GM21825 (cell line): ENCODE measurements around the gene MXD3.

Experiments used
- ATAC-seq: cut with Tn5 transposase; IDR thresholded peaks from one replicate; pipeline ENCODE4 v1.9.1; 2021; ENCODE audit warnings: mild to moderate bottlenecking, moderate library complexity; ENCODE audit not compliant: unreplicated experiment

The MXD3 gene

GRCh38 chr5:177304392-177305119, 7.1 kb downstream of the MXD3 start:
- no peak for ATAC-seq

- ATAC-seq, result no peak
Observed at GRCh38 chr5:177303925-177304391, 7.7 kb downstream of the MXD3 start.

DNA sequence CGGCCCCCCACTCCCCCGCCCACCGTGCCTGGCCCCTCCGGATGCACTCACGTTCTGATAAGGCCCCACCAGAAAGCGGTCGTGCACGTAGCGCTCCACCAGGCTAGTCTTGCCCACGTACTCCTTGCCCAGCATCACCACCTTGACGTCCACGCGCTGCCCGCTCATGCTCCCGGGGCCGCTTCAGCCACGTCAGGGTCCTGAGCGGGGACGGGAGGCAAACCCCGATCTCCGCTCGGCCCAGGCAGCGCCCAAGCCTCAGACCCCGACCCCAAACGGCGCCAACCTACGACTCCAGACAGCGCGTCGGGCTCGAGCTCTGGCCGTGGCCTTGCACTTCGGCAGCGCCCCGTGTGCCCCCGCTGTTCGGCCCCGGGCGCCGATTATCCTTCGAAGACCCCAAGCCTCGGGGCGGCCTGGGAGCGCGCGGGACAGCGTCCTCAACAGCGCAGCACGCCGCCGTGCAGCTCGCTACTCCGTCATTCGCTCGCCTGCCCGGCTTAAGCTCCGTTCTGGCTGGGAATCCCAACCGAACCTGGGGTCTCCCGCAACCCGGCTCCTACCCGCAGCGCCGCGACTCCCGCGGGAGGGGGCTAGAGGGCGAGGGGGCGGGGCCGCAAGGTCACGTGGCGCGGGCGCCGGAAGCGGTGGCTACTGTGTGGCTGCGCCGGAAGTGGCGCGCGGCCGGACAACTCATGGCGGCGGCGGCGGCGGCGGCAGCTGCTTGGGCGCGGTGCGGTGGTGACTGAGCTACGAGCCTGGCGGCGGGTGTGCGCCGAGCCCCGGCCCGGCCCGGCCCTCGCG, 8.4 kb downstream of the MXD3 start, which contains the start of the genes PRELID1 and RAB24:
Gene PRELID1 (plus strand): TSS at position 679 of the 804 bp plus-strand sequence. CDS start 187 bp downstream, outside the sequence.
Gene RAB24 (minus strand): TSS at position 599 of the 804 bp plus-strand sequence. CDS start 431 bp downstream, at position 168.
- ATAC-seq, result peak; percentile 49

- ATAC-seq, result no peak
Observed at GRCh38 chr5:177302354-177303110, 9.2 kb downstream of the MXD3 start.

DNA sequence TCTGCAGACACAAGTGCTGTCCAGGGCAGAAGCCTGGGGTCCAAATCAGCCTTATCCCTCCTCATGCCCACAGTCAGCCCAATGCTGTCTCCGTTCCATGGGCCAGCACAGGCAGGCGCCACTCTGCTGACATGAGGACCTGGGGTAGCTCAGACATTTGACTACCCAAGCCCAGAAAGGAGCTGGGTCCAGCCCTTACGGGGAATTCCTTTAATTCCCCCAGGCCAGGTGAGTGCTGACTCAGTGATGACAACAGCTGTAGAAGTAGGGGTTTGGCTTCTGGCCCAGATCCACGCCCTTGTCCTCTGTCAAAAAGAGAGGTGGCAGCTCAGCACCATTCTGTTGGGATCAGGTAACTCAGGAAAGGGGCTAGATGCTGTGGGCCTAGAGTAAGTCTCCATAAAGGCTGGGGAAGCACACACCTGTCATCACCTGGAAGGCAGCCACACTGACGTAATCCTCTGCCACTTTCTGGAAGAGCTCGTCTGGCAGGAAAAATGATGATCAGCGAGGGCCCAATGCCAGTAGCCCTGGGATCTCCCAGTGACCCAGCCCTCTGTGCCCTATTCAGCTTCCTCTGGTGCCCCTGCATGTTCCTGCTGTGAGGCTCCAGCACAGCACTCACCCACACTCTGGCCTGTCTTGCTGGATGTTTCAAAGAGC, 10.1 kb downstream of the MXD3 start:
- no peak for ATAC-seq

- ATAC-seq, result no peak
Observed at GRCh38 chr5:177300951-177301350, 10.7 kb downstream of the MXD3 start.

GRCh38 chr5:177300236-177300880, 11.3 kb downstream of the MXD3 start:
- peak; percentile 45 for ATAC-seq

DNA sequence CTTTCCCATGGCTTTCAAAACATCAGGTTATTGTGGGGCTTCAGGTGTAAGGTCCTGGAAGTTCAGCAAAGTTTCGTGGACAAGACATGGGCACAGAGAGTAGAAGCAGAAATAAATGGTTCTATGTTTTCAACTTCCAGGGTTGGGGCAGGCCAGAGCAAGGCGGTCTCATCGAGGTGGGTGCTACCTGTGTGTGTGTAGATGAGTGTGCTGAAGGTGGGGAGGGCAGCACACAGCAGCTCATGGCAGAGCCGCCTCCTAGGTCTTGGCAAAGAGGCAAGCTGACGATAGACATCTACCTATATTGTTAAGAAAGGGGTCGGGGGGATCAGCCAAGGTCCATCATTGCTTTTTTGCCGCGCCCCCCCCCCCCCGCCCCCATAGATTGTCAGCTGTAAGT, 12.0 kb downstream of the MXD3 start:
- ATAC-seq, result no peak

DNA sequence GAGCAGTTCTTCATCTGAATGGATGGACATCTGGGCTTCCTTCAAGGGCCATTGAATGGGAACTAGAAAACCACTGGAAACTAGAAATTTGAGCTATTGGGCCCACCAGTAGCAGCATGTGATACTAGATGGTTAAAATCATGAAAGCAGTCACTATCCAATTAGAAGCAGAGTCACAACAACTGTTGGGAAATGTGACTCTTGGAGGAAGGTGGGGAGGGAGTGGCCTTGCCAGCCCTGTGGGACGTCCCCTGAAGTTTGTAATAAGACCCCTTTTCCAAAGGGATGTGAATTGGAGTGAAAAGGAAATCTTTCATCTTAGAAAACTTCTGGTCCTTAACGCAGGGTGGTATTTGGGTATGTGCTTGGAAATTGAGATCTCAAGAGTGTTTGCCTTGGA, 13.8 kb downstream of the MXD3 start:
- no peak for ATAC-seq

DNA sequence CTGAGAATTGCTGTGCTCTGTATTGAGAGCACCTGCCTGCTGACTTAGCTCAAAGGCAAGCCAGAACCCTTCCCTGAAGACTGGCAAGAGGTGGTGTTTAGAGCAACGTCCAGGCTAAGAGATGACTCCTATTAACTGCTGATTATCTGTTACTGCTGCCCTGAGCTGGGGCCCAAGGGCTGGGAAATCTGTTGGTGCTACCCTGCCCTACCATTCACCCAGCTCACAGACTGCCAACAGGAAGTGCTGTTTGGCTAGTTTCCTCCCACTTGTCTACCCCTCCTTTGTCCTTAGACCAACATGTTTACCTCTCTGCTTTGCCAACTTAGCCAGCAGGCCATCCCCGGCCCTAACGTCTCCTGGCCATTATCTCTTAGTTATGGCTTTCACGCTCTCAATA, 15.1 kb downstream of the MXD3 start:
- ATAC-seq, result no peak

- no peak for ATAC-seq
Observed at GRCh38 chr5:177295924-177296323, 15.8 kb downstream of the MXD3 start.

DNA sequence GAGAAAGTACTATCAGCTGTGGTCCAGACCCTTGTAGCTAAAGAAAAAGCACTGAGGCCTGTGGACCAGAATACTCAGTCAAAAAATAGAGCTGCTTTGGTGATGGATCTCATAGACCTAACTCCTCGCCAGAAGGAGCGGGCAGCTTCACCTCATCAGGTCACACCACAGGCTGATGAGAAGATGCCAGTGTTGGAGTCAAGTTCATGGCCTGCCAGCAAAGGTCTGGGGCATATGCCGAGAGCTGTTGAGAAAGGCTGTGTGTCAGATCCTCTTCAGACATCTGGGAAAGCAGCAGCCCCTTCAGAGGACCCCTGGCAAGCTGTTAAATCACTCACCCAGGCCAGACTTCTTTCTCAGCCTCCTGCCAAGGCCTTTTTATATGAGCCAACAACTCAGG, 17.1 kb downstream of the MXD3 start:
- no peak for ATAC-seq

DNA sequence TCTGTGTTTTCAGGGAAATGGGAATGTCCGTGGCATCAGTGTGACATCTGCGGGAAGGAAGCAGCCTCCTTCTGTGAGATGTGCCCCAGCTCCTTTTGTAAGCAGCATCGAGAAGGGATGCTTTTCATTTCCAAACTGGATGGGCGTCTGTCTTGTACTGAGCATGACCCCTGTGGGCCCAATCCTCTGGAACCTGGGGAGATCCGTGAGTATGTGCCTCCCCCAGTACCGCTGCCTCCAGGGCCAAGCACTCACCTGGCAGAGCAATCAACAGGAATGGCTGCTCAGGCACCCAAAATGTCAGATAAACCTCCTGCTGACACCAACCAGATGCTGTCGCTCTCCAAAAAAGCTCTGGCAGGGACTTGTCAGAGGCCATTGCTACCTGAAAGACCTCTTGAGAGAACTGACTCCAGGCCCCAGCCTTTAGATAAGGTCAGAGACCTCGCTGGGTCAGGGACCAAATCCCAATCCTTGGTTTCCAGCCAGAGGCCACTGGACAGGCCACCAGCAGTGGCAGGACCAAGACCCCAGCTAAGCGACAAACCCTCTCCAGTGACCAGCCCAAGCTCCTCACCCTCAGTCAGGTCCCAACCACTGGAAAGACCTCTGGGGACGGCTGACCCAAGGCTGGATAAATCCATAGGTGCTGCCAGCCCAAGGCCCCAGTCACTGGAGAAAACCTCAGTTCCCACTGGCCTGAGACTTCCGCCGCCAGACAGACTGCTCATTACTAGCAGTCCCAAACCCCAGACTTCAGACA, 17.7 kb downstream of the MXD3 start:
- ATAC-seq, result no peak

- no peak for ATAC-seq
Observed at GRCh38 chr5:177291735-177292134, 20.0 kb downstream of the MXD3 start.

- ATAC-seq, result no peak
Observed at GRCh38 chr5:177290816-177291596, 20.7 kb downstream of the MXD3 start.

- ATAC-seq, result no peak
Observed at GRCh38 chr5:177288191-177288590, 23.5 kb downstream of the MXD3 start.

DNA sequence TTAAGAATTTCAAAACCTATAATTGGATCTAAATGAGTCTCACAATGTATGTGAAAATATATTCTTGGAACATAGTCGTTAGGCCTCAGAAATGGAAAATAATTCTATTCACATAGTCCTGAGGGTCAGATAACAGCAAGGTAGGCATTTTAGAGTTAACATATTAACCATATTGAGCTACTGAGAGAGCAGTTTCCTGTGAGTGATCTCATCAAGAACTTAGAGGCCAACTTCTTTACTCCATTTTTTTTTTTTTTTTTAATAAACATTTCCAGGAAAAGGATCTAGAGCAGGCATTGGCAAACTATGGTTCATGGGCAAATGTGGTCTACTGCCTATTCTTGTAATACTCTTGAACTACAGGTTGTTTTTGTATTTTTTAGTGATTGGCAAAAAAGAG, 34.8 kb downstream of the MXD3 start:
- no peak for ATAC-seq

DNA sequence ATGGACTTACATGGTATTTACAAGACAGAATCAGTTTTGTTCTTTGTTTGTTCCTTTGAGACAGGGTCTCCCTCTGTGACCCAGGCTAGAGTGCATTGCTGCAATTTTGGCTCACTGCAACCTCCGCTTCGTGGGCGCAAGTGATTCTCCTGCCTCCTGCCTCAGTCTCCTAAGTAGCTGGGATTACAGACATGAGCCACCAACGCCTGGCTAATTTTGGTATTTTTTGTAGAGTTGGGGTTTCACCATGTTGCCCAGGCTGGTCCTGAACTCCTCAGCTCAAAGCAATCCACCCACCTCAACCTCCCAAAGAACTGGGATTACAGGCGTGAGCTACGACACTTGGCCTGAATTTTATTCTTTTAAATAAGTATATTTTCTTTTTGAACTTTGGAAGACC, 35.8 kb downstream of the MXD3 start:
- ATAC-seq, result no peak

- no peak for ATAC-seq
Observed at GRCh38 chr5:177271113-177271512, 40.6 kb downstream of the MXD3 start.
